IMR-90 (cell line): ENCODE data around the gene DEDD2. TPM values are rescaled to one million over a fixed set of nuclear protein-coding genes. Genes with fewer than 3 reads are reported as not detected.

ENCODE experiments used
- ATAC-seq: fragments of 200-7000 bp; cut with Tn5 transposase; 2 replicates; pipeline ENCODE4 v1.9.1; 2020; ENCODE audit warnings: low read depth, mild to moderate bottlenecking, moderate library complexity
- BruUV-seq: library from RNA; stranded (reverse); fragments of 400-500 nt; replicated peaks from 2 replicates; lab custom pipeline; 2021; lab: Mats Ljungman, UMichigan
- CTCF ChIA-PET: fragments of 300-600 bp; formaldehyde crosslinking; extraction: SDS; loops from one replicate; lab custom pipeline; 2021; ENCODE audit warnings: antibody characterized with exemption; lab: Yijun Ruan, JAX
- POLR2A ChIA-PET: fragments of 300-600 bp; sonication (Branson Sonifier 250); formaldehyde crosslinking; loops from one replicate; lab custom pipeline; 2022; ENCODE audit warnings: antibody characterized with exemption; ENCODE audit not compliant: unreplicated experiment; lab: Charles Lee
- DNase-seq: peaks from one replicate; pipeline ENCODE4 v3.0.0; 2013
- H2AFZ ChIP-seq: replicated peaks from 2 replicates; pipeline ENCODE3; 2013; ENCODE audit warnings: low read length, mild to moderate bottlenecking; ENCODE audit not compliant: poor library complexity
- H2AK5ac ChIP-seq: 2 replicates; pipeline ENCODE4 v1.6.1; 2013; ENCODE audit warnings: low read depth, low read length, inconsistent platforms
- H2AK9ac ChIP-seq: replicated peaks from 2 replicates; pipeline ENCODE3; 2013; ENCODE audit warnings: mild to moderate bottlenecking, low read depth, low read length, moderate library complexity; ENCODE audit not compliant: poor library complexity
- H2BK120ac ChIP-seq: 2 replicates; pipeline ENCODE4 v1.6.1; 2013; ENCODE audit warnings: low read depth, low read length, inconsistent platforms
- H2BK15ac ChIP-seq: 3 replicates; pipeline ENCODE4 v1.6.1; 2013; ENCODE audit warnings: low read depth, low read length, inconsistent platforms
- H2BK20ac ChIP-seq: 2 replicates; pipeline ENCODE4 v1.6.1; 2013; ENCODE audit warnings: low read depth, mild to moderate bottlenecking, inconsistent platforms, low read length, moderate library complexity
- H2BK5ac ChIP-seq: 2 replicates; pipeline ENCODE4 v1.6.1; 2013; ENCODE audit warnings: mild to moderate bottlenecking, low read depth, low read length, inconsistent platforms; ENCODE audit not compliant: poor library complexity, severe bottlenecking
- H3K14ac ChIP-seq: replicated peaks from 2 replicates; pipeline ENCODE4 v1.6.1; 2013; ENCODE audit warnings: low read depth, low read length, inconsistent platforms
- H3K18ac ChIP-seq: 2 replicates; pipeline ENCODE4 v1.6.1; 2013; ENCODE audit warnings: low read depth, low read length, control low read depth
- H3K23ac ChIP-seq: 2 replicates; pipeline ENCODE4 v1.6.1; 2013; ENCODE audit warnings: low read depth, low read length, inconsistent platforms
- H3K27ac ChIP-seq: 2 replicates; pipeline ENCODE4 v1.5.1; 2013; ENCODE audit warnings: mild to moderate bottlenecking, control low read depth, low read length; ENCODE audit not compliant: insufficient read depth
- H3K27me3 ChIP-seq: 2 replicates; pipeline ENCODE4 v1.6.1; 2013; ENCODE audit warnings: low read length; ENCODE audit not compliant: control insufficient read depth, insufficient read depth
- H3K36me3 ChIP-seq: 2 replicates; pipeline ENCODE4 v1.6.1; 2013; ENCODE audit warnings: low read length, mixed read lengths; ENCODE audit not compliant: control insufficient read depth, insufficient read depth
- H3K4ac ChIP-seq: 2 replicates; pipeline ENCODE4 v1.6.1; 2013; ENCODE audit warnings: low read depth, low read length, inconsistent platforms
- H3K4me1 ChIP-seq: 2 replicates; pipeline ENCODE4 v1.6.1; 2013; ENCODE audit warnings: low read length, mixed read lengths; ENCODE audit not compliant: control insufficient read depth, insufficient read depth
- H3K4me2 ChIP-seq: 2 replicates; pipeline ENCODE4 v1.6.1; 2013; ENCODE audit warnings: low read depth, mild to moderate bottlenecking, control low read depth, low read length, moderate library complexity
- H3K4me3 ChIP-seq: 2 replicates; pipeline ENCODE4 v1.5.1; 2013; ENCODE audit warnings: low read depth, mild to moderate bottlenecking, control low read depth, low read length, moderate library complexity; ENCODE audit not compliant: insufficient read depth
- H3K56ac ChIP-seq: 2 replicates; pipeline ENCODE4 v1.6.1; 2013; ENCODE audit warnings: low read length, inconsistent platforms; ENCODE audit not compliant: insufficient read depth; ENCODE audit errors: extremely low read depth
- H3K79me1 ChIP-seq, 2 experiments: 2 replicates each; pipeline ENCODE4 v1.6.1; 2013; ENCODE audit warnings: low read length in 2 of 2, inconsistent platforms in 1 of 2, low read depth in 1 of 2
- H3K9ac ChIP-seq: 2 replicates; pipeline ENCODE4 v1.6.1; 2013; ENCODE audit warnings: low read depth, low read length, control low read depth
- H3K9me1 ChIP-seq: 2 replicates; pipeline ENCODE4 v1.6.1; 2013; ENCODE audit warnings: low read length, inconsistent platforms; ENCODE audit not compliant: insufficient read depth
- H3K9me3 ChIP-seq: 2 replicates; pipeline ENCODE4 v1.6.1; 2013; ENCODE audit warnings: low read length; ENCODE audit not compliant: control insufficient read depth, insufficient read depth
- H4K20me1 ChIP-seq: 2 replicates; pipeline ENCODE4 v1.6.1; 2013; ENCODE audit warnings: low read length, inconsistent platforms; ENCODE audit not compliant: insufficient read depth
- H4K5ac ChIP-seq: 2 replicates; pipeline ENCODE4 v1.6.1; 2013; ENCODE audit warnings: mild to moderate bottlenecking, low read depth, low read length, control low read depth
- H4K8ac ChIP-seq, 2 experiments: 2 replicates each; pipeline ENCODE4 v1.6.1; 2013; ENCODE audit warnings: low read depth in 2 of 2, low read length in 2 of 2, control low read depth in 1 of 2, inconsistent platforms in 1 of 2
- H4K91ac ChIP-seq: 2 replicates; pipeline ENCODE4 v1.6.1; 2013; ENCODE audit warnings: low read depth, low read length, inconsistent platforms; ENCODE audit not compliant: insufficient read depth
- FOS ChIP-seq: fragments of 150-350 bp; IDR thresholded peaks from 2 replicates; pipeline ENCODE4 v1.6.1; 2016; ENCODE audit warnings: low read depth, low read length
- MAFK ChIP-seq: IDR thresholded peaks from 2 replicates; pipeline ENCODE4 v1.6.1; 2012; ENCODE audit warnings: low read depth, low read length, improper control_type of control experiment
- MXI1 ChIP-seq: IDR thresholded peaks from 2 replicates; pipeline ENCODE4 v1.6.1; 2012; ENCODE audit warnings: low read depth, mild to moderate bottlenecking, low read length, moderate library complexity, borderline replicate concordance
- RFX5 ChIP-seq: IDR thresholded peaks from 2 replicates; pipeline ENCODE4 v1.8.0; 2012; ENCODE audit warnings: low read depth, mild to moderate bottlenecking, low read length, moderate library complexity
- SMC3 ChIP-seq: fragments of 150-350 bp; IDR thresholded peaks from 2 replicates; pipeline ENCODE4 v1.6.1; 2016; ENCODE audit warnings: low read depth, mild to moderate bottlenecking, antibody characterized with exemption, low read length, moderate library complexity
- WGBS, 2 experiments: methylation state at CpG; one replicate each; pipeline versions ENCODE4 v1.1.5 to v1.1.7; 2013; ENCODE audit warnings: missing lambda C conversion rate in 2 of 2; ENCODE audit not compliant: insufficient read length in 1 of 2; ENCODE audit errors: extremely low coverage in 2 of 2; 5-methylcytosine and 5-hydroxymethylcytosine counted together
- dilution Hi-C: fragments of 300-500 bp; cut with HindIII; formaldehyde crosslinking; loops from one replicate; pipeline ENCODE4 v1.14.3; 2018; ENCODE audit warnings: low sequenced_read_pairs; ENCODE audit not compliant: unreplicated experiment
- in situ Hi-C: fragments of 300-500 bp; cut with MboI; formaldehyde crosslinking; loops from 3 replicates; pipeline ENCODE4 v1.14.3; 2019; ENCODE audit warnings: low sequenced_read_pairs, inconsistent platforms, mixed read lengths
- intact Hi-C: fragments of 100-400 bp; cut with micrococcal nuclease; formaldehyde crosslinking; loops from 2 replicates; pipeline ENCODE4 v1.10.0; 2022
- polyA plus RNA-seq, 3 experiments: library from polyadenylated mRNA; depleted of rRNA; stranded (reverse); fragments of >200 nt; gene quantifications; 2 replicates each; pipeline ENCODE4 v1.2.3, GENCODE V29; 2012; ENCODE audit warnings: low replicate concordance in 1 of 3
- total RNA-seq: library from RNA; depleted of rRNA; stranded (reverse); fragments of >200 nt; gene quantifications from 2 replicates; pipeline ENCODE4 v1.2.3, GENCODE V29; 2012
- TF ChIP-seq, protein P1 (sequence below): conservative IDR thresholded peaks from 2 replicates; pipeline ENCODE4 v1.5.1; 2012; ENCODE audit warnings: mild to moderate bottlenecking, low read depth, low read length, improper control_type of control experiment
- TF ChIP-seq, protein P2 (sequence below): fragments of 150-350 bp; IDR thresholded peaks from 2 replicates; pipeline ENCODE4 v1.6.1; 2016; ENCODE audit warnings: low read depth, mild to moderate bottlenecking, low read length, moderate library complexity, borderline replicate concordance
- TF ChIP-seq, protein P3 (sequence below): fragments of 150-350 bp; IDR thresholded peaks from 2 replicates; pipeline ENCODE4 v1.6.1; 2017; ENCODE audit warnings: mild to moderate bottlenecking, antibody characterized with exemption, low read length, low read depth

The DEDD2 gene
- total and polyA plus RNA-seq, 2 of the 4 experiments (the other 2 are of a cell fraction): 8.2 to 21.0 TPM

DNA sequence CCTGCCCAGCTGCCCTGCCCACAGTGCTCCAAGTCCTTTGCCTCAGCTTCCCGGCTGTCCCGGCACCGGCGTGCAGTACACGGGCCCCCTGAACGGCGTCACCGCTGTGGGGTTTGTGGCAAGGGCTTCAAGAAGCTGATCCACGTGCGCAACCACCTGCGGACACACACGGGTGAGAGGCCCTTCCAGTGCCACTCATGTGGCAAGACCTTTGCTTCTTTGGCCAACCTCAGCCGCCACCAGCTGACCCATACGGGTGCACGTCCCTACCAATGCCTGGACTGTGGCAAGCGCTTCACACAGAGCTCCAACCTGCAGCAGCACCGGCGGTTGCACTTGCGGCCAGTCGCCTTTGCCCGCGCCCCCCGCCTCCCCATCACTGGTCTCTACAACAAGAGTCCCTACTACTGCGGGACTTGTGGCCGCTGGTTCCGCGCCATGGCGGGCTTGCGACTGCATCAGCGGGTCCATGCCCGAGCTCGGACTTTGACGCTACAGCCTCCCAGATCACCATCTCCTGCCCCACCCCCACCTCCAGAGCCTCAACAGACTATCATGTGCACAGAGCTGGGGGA, 8.3 kb upstream of the DEDD2 start:
- dilution Hi-C loops: no loop called here
- H3K4me3 ChIP-seq: no peak overlapping the region
- no peak overlapping the region for H2BK5ac ChIP-seq
- H2BK120ac ChIP-seq: no peak overlapping the region
- ChIA-PET CTCF (no interaction called here), POLR2A (interaction anchor here (0.5 to 0.6 kb wide), 2 partner anchors 34 to 106 kb away, joined by 3 to 6 read pairs; no protein-coding TSS in a partner anchor)
- H3K4ac ChIP-seq: no peak overlapping the region
- no peak overlapping the region for H2BK20ac ChIP-seq
- in situ Hi-C loops: no loop called here
- peak overlapping the region; percentile 28 for H2AK9ac ChIP-seq
- H2BK15ac ChIP-seq: no peak overlapping the region
- no peak for ATAC-seq
- TF ChIP-seq, protein P1, sequence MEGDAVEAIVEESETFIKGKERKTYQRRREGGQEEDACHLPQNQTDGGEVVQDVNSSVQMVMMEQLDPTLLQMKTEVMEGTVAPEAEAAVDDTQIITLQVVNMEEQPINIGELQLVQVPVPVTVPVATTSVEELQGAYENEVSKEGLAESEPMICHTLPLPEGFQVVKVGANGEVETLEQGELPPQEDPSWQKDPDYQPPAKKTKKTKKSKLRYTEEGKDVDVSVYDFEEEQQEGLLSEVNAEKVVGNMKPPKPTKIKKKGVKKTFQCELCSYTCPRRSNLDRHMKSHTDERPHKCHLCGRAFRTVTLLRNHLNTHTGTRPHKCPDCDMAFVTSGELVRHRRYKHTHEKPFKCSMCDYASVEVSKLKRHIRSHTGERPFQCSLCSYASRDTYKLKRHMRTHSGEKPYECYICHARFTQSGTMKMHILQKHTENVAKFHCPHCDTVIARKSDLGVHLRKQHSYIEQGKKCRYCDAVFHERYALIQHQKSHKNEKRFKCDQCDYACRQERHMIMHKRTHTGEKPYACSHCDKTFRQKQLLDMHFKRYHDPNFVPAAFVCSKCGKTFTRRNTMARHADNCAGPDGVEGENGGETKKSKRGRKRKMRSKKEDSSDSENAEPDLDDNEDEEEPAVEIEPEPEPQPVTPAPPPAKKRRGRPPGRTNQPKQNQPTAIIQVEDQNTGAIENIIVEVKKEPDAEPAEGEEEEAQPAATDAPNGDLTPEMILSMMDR: no peak
- TF ChIP-seq, protein P2, sequence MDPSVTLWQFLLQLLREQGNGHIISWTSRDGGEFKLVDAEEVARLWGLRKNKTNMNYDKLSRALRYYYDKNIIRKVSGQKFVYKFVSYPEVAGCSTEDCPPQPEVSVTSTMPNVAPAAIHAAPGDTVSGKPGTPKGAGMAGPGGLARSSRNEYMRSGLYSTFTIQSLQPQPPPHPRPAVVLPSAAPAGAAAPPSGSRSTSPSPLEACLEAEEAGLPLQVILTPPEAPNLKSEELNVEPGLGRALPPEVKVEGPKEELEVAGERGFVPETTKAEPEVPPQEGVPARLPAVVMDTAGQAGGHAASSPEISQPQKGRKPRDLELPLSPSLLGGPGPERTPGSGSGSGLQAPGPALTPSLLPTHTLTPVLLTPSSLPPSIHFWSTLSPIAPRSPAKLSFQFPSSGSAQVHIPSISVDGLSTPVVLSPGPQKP: no peak
- TF ChIP-seq, protein P3, sequence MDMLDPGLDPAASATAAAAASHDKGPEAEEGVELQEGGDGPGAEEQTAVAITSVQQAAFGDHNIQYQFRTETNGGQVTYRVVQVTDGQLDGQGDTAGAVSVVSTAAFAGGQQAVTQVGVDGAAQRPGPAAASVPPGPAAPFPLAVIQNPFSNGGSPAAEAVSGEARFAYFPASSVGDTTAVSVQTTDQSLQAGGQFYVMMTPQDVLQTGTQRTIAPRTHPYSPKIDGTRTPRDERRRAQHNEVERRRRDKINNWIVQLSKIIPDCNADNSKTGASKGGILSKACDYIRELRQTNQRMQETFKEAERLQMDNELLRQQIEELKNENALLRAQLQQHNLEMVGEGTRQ: no peak
- TF ChIP-seq RFX5 (no peak), MXI1 (no peak), FOS (no peak), SMC3 (no peak), MAFK (no peak)
- WGBS, 2 experiments: 92% methylated on average over 18 of the region's 33 CpGs; no CpG with 5 or more reads in 1 of the 2 experiments
- H3K9me3 ChIP-seq: no peaks in the 10 kb centered on the region
- H4K20me1 ChIP-seq: peaks cover 67% of the 10 kb centered on the region
- no peak overlapping the region for H3K9ac ChIP-seq
- no peak overlapping the region for H3K56ac ChIP-seq
- H3K18ac ChIP-seq: no peak overlapping the region
- H3K4me1 ChIP-seq: no peaks in the 10 kb centered on the region
- intact Hi-C loops: no loop called here
- peaks cover 14% of the 10 kb centered on the region for H3K9me1 ChIP-seq
- no peak overlapping the region for H3K23ac ChIP-seq
- H3K79me1 ChIP-seq: peaks cover 23 to 81% of the 10 kb centered on the region in 2 experiments
- no peaks in the 10 kb centered on the region for H3K27me3 ChIP-seq
- H4K91ac ChIP-seq: no peak overlapping the region
- H4K8ac ChIP-seq: no peak overlapping the region
- no peak overlapping the region for H3K27ac ChIP-seq
- no peak for DNase-seq
- no peak overlapping the region for H2AFZ ChIP-seq
- no TSS peak for BruUV-seq
- H3K4me2 ChIP-seq: no peak overlapping the region
- no peak overlapping the region for H2AK5ac ChIP-seq
- H4K5ac ChIP-seq: no peak overlapping the region
- H3K14ac ChIP-seq: no peak overlapping the region
- peaks cover 57% of the 10 kb centered on the region for H3K36me3 ChIP-seq
